M059J (cell line): ENCODE results near the gene MYLK4. TPM values are rescaled to one million over a fixed set of nuclear protein-coding genes. Genes with fewer than 3 reads are reported as not detected.
A peak's percentile ranks its signal among the peaks of the same experiment; 100 is the strongest.

Experiments used
- DNase-seq: peaks from one replicate; pipeline ENCODE4 v3.0.0-alpha.2; 2012; ENCODE audit warnings: low read depth
- total RNA-seq: library from RNA; depleted of rRNA; stranded (reverse); fragments of >200 nt; shearing (Covaris generic); gene quantifications from 2 replicates; pipeline ENCODE4 v1.2.3, GENCODE V29; 2014

Gene MYLK4
- total RNA-seq, 1 experiment from 2014 or later, result 0.76 TPM

GRCh38 chr6:2663123-2663522 lies 87.6 kb downstream of the MYLK4 start:
- DNase-seq, result peak; percentile 28

DNA sequence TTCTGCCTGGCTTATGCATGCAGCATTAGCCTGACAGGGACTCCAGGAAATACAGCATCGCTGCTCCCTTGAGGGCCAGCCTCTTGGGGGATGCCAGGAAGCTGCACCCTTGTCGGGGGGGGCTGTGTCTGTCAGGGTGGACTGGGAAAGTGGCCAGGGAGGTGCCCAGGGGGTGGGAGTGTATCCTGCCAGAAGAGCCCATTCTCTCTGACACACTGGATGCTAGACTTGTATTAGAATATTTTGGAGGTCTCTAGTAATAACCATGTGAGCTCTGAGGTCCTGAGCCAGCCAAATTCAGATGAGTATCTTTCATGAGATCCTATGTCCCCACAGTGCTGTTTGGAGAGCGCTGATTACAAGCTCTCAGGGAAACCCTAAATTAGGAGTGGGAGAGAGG lies 89.1 kb downstream of the MYLK4 start:
- DNase-seq, result no peak

- peak; percentile 72 for DNase-seq
Observed at GRCh38 chr6:2659882-2660281, 90.8 kb downstream of the MYLK4 start.

DNA sequence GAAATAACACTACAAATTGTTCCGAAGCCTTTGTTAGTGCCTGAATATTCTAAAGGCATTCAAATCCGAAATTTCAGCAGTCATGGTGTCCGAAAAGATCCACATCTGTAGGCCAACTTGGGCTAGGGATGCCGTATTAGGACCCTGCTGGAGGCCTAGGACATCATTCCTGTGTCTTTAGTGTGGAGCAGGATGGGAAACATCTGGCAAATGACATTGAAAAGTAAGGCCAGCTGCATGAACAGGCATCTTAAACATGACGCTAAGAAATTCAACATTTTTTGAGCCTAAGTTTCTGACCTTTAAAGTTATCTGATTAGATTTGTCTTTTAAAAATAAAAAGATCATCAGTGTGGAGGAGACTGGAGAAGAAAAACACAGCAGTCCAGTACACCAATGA lies 91.3 kb downstream of the MYLK4 start:
- no peak for DNase-seq

GRCh38 chr6:2658788-2659187 lies 91.9 kb downstream of the MYLK4 start:
- DNase-seq, result peak; percentile 69

- no peak for DNase-seq
Observed at GRCh38 chr6:2656460-2657079, 94.2 kb downstream of the MYLK4 start.

DNA sequence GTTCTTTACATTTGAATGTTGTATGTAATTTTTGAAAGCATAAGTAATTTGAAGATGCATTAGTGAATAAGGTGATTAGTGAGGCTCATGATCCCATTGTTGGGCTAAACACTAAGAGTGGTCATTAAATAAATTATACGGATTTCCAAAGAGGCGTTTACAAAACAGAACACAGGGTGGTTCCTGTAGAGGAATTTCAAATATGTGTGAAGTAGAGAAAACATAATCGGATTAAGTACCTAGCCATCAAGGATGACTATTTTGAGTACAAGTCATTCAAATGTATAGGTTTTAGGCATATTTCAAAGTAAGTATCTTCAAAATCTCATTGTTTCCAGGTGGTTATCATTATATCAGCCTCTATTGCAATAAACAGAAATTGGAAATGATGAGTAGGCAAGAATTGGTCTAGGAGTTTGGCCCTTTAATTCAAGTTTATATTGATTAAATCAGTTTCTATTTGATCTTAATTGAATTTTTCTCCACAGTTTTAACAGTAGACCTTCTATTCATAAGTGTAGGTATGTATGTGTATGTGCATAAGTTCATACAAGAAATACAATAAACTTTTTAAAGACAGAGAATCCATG lies 94.8 kb downstream of the MYLK4 start:
- DNase-seq, result no peak

DNA sequence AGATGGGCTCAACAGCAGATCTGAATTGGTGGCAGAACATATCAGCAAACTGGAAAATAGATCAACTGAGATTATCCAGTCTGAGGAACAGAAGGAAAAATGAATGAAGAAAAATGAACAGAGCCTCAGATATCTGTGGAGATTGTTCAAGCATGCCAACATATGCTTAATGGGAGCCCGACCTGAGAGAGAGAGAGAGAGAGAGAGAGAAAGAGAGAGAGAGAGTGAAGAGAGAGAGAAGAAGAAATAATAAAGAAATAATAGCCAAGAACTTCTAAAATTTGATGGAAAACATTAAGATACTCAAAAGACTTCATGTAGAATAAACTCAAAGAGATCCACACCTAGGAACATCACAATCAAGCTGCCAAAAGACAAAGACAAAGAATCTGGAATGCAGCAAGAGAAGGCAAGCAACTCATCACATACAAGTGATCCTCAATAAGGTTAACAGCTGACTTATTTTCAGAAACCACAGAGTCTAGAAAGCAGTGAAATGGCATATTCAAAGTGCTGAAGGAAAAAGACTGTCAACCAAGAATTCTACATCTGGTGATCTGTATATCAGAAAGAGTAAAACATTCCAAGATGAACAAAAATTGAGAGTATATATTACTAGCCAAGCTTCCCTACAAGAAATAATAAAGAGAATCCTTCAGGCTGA lies 97.2 kb downstream of the MYLK4 start:
- no peak for DNase-seq

DNA sequence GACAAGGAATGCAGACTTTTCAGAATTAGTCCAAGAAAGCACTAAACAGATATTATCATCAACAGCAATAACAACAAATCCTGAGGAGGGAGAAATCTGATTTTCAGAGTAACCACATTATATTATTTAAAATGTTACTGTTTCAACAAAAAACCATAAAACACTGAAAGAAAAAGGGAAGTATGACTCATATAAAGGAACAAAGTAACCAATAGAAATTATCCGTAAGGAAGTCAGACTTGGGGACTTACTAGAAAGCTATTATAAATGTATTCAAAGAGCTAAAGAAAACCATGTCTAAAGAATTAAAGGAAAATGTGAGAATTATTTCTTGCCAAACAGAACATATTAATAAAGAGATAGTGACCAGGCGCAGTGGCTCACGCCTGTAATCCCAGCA lies 98.1 kb downstream of the MYLK4 start:
- no peak for DNase-seq

GRCh38 chr6:2651961-2652360 lies 98.8 kb downstream of the MYLK4 start:
- DNase-seq, result peak; percentile 42

DNA sequence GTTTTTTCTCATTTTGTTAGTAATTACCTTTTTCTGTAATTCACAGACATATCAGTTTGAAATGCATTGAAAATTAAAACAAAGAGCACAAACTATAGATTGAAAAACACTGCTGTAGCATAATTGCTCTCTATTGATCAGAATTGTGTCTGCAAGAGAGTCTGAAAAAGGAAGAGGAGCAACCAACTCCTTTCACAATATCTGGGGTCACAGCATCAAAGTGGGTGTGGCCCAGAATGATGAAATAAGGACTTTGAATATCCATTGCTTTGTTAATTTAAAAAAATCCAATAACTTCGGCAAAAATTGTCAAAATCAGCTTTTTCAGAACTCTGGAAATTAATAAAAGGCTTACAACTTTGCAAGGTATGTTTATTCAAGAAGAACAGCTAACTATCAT lies 99.2 kb downstream of the MYLK4 start:
- DNase-seq, result no peak

- DNase-seq, result no peak
Observed at GRCh38 chr6:2646346-2646745, 104.4 kb downstream of the MYLK4 start.

- no peak for DNase-seq
Observed at GRCh38 chr6:2643935-2644539, 106.7 kb downstream of the MYLK4 start.

DNA sequence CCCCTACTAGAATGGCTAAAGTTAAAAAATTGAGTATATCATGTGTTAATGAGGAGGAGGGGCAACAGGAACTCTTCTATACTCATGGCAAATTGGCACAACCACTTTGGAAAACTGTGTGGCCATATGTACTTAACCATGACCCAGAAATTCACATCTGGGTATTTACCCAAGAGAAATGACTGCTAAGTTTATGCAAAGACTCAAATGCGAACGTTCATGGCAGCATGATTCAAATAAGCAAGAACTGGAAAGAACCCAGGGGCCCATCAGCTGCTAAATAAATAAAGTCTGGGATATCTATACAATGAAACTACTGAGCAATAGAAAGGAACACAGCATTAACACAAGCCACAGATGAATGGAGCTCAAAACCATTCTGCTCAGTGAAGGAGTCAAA lies 107.6 kb downstream of the MYLK4 start:
- DNase-seq, result no peak

DNA sequence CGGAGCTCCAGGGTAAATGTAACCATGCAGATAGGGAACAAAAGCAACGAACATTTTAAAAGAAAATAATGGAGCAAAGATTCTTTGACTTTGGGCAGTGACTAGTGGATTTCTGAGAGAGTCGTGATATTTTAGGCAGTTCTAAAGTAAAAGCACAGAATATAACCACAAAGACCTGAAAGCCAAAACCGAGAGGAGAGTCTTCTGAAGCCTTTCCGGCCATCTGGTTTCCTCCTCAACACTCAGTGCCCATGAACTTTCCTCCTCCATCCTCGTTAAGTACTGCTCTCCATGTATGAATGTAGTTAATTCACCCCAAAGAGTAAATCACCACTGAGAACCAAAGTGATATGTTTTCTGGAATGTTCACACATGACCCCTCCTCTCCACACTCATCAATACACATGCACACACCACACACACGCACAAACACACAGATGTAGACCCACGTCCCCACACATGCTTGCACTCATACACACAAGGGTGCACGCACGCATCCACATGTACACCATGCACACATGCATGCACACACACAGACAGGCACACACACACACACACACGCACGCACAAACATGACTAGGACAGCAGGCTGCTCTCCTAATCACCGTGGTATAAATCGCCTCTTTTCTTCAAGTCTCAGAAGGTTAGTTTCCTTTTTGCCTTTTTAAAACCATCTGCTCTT lies 109.5 kb downstream of the MYLK4 start:
- no peak for DNase-seq

GRCh38 chr6:2640551-2640950 lies 110.2 kb downstream of the MYLK4 start:
- no peak for DNase-seq

GRCh38 chr6:2639896-2640295 lies 110.8 kb downstream of the MYLK4 start:
- DNase-seq, result no peak

GRCh38 chr6:2639167-2639566 lies 111.6 kb downstream of the MYLK4 start:
- DNase-seq, result no peak

- no peak for DNase-seq
Observed at GRCh38 chr6:2636672-2637071, 114.0 kb downstream of the MYLK4 start.

DNA sequence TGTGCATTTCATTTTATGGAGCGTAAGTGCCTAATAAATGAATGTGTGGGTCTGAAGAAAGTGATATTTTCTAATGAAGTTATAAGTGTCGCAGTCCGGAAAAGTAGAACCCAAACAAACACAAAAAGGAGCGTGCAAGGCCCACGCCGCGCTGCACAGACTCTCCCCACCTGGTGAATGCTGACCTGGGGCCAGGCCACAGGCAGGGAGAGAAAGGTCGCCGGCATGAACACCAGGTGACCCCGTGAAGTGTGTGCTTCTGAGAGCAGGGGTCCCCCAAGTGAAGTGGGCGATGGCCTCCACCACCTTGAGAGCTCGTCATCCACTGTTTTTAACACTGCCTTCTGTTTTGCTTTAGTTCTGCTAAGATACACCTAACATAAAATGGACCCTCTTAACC lies 114.8 kb downstream of the MYLK4 start:
- DNase-seq, result no peak

- peak; percentile 81 for DNase-seq
Observed at GRCh38 chr6:2634139-2634964, 116.4 kb downstream of the MYLK4 start.

GRCh38 chr6:2633736-2634135 lies 117.0 kb downstream of the MYLK4 start:
- DNase-seq, result no peak
